ENCODE results near the gene FOXO3. TPM values are rescaled to one million over a fixed set of nuclear protein-coding genes. Genes with fewer than 3 reads are reported as not detected.

The FOXO3 gene
- total RNA-seq, 4 donors from 2014 or later, result 111 to 293 (median 183) TPM

- DNase-seq (peak; percentile 90 to 91), ATAC-seq (peak; percentile 67 to 71)
- Histone ChIP-seq H3K9me3 (no peaks in the 10 kb centered on the region), H3K4me3 (peak overlapping the region; percentile 6 to 67 (median 46)), H3K27ac (peak overlapping the region; percentile 89 to 94 (median 92)), H3K27me3 (no peaks in the 10 kb centered on the region), H3K4me1 (peaks cover 78 to 87% of the 10 kb centered on the region in 2 donors), H3K36me3 (no peaks in the 10 kb centered on the region)
- in situ Hi-C loops (cut with MboI; ENCODE audit: low sequenced_read_pairs in 4 of 4) (loop anchor here in 2 of 4 donors (25.0 kb wide), 2 partner anchors 92 to 433 kb away; partner anchors contain the start of genes CEP57L1 (in 1 of the 2), FOXO3 (in 1 of the 2) and SESN1 (in 1 of the 2)), intact Hi-C loops (cut with DNase I; ENCODE audit: low total_unique reads) (loop anchor here (1.0 to 10.0 kb wide), 5 partner anchors 35 to 1159 kb away; partner anchors contain the start of gene SOBP)
- TF ChIP-seq, protein P1, sequence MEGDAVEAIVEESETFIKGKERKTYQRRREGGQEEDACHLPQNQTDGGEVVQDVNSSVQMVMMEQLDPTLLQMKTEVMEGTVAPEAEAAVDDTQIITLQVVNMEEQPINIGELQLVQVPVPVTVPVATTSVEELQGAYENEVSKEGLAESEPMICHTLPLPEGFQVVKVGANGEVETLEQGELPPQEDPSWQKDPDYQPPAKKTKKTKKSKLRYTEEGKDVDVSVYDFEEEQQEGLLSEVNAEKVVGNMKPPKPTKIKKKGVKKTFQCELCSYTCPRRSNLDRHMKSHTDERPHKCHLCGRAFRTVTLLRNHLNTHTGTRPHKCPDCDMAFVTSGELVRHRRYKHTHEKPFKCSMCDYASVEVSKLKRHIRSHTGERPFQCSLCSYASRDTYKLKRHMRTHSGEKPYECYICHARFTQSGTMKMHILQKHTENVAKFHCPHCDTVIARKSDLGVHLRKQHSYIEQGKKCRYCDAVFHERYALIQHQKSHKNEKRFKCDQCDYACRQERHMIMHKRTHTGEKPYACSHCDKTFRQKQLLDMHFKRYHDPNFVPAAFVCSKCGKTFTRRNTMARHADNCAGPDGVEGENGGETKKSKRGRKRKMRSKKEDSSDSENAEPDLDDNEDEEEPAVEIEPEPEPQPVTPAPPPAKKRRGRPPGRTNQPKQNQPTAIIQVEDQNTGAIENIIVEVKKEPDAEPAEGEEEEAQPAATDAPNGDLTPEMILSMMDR (IDR thresholded peaks at IDR 0.05 in 4 of 5, conservative IDR thresholded peaks at IDR 0.05 in 1 of 5), result no peak
- TF ChIP-seq POLR2A (IDR thresholded peaks at IDR 0.05), result peak; percentile 52 to 70
Observed at GRCh38 chr6:108653949-108654348, 93.2 kb downstream of the FOXO3 start.

DNA sequence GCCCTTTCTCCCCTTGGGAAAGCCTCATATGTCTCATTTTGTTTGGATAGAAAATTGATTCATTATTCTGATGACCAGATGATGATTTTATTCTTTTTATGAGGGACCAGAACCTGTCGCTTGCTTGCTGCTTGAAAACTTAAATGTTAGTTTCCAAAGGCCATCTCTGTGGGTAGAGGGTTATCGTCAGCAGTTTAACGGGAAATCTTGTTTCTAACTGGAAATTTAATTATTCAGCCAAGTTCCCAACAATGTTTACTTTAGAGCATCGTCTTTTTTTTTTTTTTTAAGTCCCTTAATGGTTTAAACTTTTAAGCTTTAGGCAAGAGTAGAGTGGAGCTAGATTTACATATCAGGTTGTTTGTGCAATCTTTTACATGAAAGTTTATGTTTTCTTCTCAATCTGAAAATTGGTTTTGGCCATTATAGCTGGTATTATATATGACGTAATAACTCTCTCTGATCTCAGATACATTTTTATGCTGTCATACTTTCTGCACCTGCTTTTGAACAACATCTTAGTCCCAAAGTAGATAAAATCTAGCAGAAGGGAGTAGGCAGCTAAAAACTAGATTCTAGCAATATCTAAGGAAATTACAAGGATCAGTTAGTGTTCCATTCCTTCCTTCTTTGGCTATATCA, 93.9 kb downstream of the FOXO3 start:
- no peak for ATAC-seq
- TF ChIP-seq, protein P1 (IDR thresholded peaks at IDR 0.05 in 4 of 5, conservative IDR thresholded peaks at IDR 0.05 in 1 of 5), result peak in 1 of 5 experiments; percentile 4
- TF ChIP-seq POLR2A (IDR thresholded peaks at IDR 0.05), result no peak
- H3K9me3 ChIP-seq, result no peaks in the 10 kb centered on the region
- peak overlapping the region; percentile 89 to 94 (median 92) for H3K27ac ChIP-seq
- H3K36me3 ChIP-seq, result no peaks in the 10 kb centered on the region
- no peak for DNase-seq
- H3K4me3 ChIP-seq, result peak overlapping the region; percentile 6 to 67 (median 46)
- intact Hi-C loops (cut with DNase I; ENCODE audit: low total_unique reads) (loop anchor here (1.0 to 10.0 kb wide), 5 partner anchors 34 to 1160 kb away; partner anchors contain the start of gene SOBP), in situ Hi-C loops (cut with MboI; ENCODE audit: low sequenced_read_pairs in 4 of 4) (loop anchor here in 3 of 4 donors (5.0 to 25.0 kb wide), 3 partner anchors 92 to 433 kb away; partner anchors contain the start of genes FOXO3 (in 3 of the 3), CEP57L1 (in 1 of the 3) and SESN1 (in 1 of the 3))
- H3K4me1 ChIP-seq, result peaks cover 77 to 86% of the 10 kb centered on the region in 2 donors
- no peaks in the 10 kb centered on the region for H3K27me3 ChIP-seq

- H3K27ac ChIP-seq, result peak overlapping the region; percentile 89 to 94 (median 92)
- no peaks in the 10 kb centered on the region for H3K27me3 ChIP-seq
- ATAC-seq (peak; percentile 37 to 60), DNase-seq (peak; percentile 52 to 69)
- intact Hi-C loops (cut with DNase I; ENCODE audit: low total_unique reads) (loop anchor here (2.0 to 10.0 kb wide), 3 partner anchors 33 to 1161 kb away; partner anchors contain the start of gene SOBP), in situ Hi-C loops (cut with MboI; ENCODE audit: low sequenced_read_pairs in 4 of 4) (loop anchor here in 3 of 4 donors (5.0 to 25.0 kb wide), 3 partner anchors 94 to 431 kb away; partner anchors contain the start of genes FOXO3 (in 3 of the 3), CEP57L1 (in 1 of the 3) and SESN1 (in 1 of the 3))
- peak; percentile 33 to 75 for TF ChIP-seq POLR2A (IDR thresholded peaks at IDR 0.05)
- TF ChIP-seq, protein P1 (IDR thresholded peaks at IDR 0.05 in 4 of 5, conservative IDR thresholded peaks at IDR 0.05 in 1 of 5), result no peak
- no peaks in the 10 kb centered on the region for H3K36me3 ChIP-seq
- peaks cover 77 to 85% of the 10 kb centered on the region in 2 donors for H3K4me1 ChIP-seq
- peak overlapping the region; percentile 50 to 67 (median 62) for H3K4me3 ChIP-seq
- no peaks in the 10 kb centered on the region for H3K9me3 ChIP-seq
Observed at GRCh38 chr6:108655806-108656651, 95.3 kb downstream of the FOXO3 start.

DNA sequence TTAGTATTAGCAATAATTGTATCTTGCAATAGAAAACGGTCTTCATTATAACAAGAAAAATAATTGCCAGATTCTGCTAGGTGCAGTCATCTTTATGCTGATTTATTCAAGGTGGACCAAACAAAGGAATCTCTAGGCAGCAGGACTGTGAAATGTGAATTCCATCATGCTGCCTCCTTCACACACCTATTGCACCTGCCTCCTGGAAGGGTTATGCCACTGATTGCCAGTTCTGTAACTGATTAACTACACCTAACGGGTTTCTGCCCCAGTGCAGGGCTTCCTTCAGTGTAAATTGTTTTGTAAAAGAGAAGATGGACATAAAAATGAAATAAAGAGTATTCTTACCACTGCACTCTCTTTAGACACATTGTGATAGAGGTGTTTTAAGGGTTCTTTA, 96.1 kb downstream of the FOXO3 start:
- no peaks in the 10 kb centered on the region for H3K27me3 ChIP-seq
- intact Hi-C loops (cut with DNase I; ENCODE audit: low total_unique reads), result loop anchor here (10.0 kb wide), 1 partner anchor 1162 kb away; the partner anchor contains the start of gene SOBP
- no peaks in the 10 kb centered on the region for H3K36me3 ChIP-seq
- H3K27ac ChIP-seq, result peak overlapping the region; percentile 89 to 94 (median 92)
- peak overlapping the region; percentile 50 to 67 (median 62) for H3K4me3 ChIP-seq
- no peak for ATAC-seq
- peaks cover 74 to 84% of the 10 kb centered on the region in 2 donors for H3K4me1 ChIP-seq
- no peak for TF ChIP-seq POLR2A (IDR thresholded peaks at IDR 0.05)
- TF ChIP-seq, protein P1 (IDR thresholded peaks at IDR 0.05 in 4 of 5, conservative IDR thresholded peaks at IDR 0.05 in 1 of 5), result no peak
- H3K9me3 ChIP-seq, result no peaks in the 10 kb centered on the region
- DNase-seq, result no peak
- in situ Hi-C loops (cut with MboI; ENCODE audit: low sequenced_read_pairs in 4 of 4), result loop anchor here in 3 of 4 donors (5.0 to 25.0 kb wide), 3 partner anchors 95 to 430 kb away; partner anchors contain the start of genes FOXO3 (in 3 of the 3), CEP57L1 (in 1 of the 3) and SESN1 (in 1 of the 3)

Measured in gastrocnemius medialis (tissue), 4 donors.